ENCODE results near the gene SEM1.
"Not testable (repeated sequence)": the region's sequence is repeated elsewhere in the genome, so short reads cannot be mapped to it uniquely, and the experiment has no call there.

The SEM1 gene

GRCh38 chr7:96658022-96658412 lies 51.6 kb downstream of the SEM1 start:
- DNase-seq: no peak

- DNase-seq: no peak
Observed at GRCh38 chr7:96657347-96658021, 52.2 kb downstream of the SEM1 start.

GRCh38 chr7:96655956-96656355 lies 53.7 kb downstream of the SEM1 start:
- no peak for DNase-seq

GRCh38 chr7:96654630-96655188 lies 54.9 kb downstream of the SEM1 start:
- no peak for DNase-seq

GRCh38 chr7:96649981-96650380 lies 59.7 kb downstream of the SEM1 start:
- no peak for DNase-seq

- DNase-seq: no peak
Observed at GRCh38 chr7:96648784-96649183, 60.9 kb downstream of the SEM1 start.

GRCh38 chr7:96647733-96648132 lies 61.9 kb downstream of the SEM1 start:
- DNase-seq: no peak

GRCh38 chr7:96645084-96645483 lies 64.6 kb downstream of the SEM1 start:
- no peak for DNase-seq

GRCh38 chr7:96643436-96643835 lies 66.2 kb downstream of the SEM1 start:
- DNase-seq: not testable (repeated sequence)

GRCh38 chr7:96640054-96640453 lies 69.6 kb downstream of the SEM1 start:
- no peak for DNase-seq

Measured in stimulated activated naive CD4-positive, alpha-beta T cell treated with Interleukin-2 at 50 U/mL for 16 hours (primary cell).